ENCODE data around the gene IL4. TPM values are rescaled to one million over a fixed set of nuclear protein-coding genes. Genes with fewer than 3 reads are reported as not detected.

The IL4 gene
- total RNA-seq, 4 donors from 2014 or later, result not detected

- intact Hi-C loops (cut with DNase I), result no loop called here
- H3K4me3 ChIP-seq, result no peak overlapping the region
- 85 to 100% methylated on average over 3 of the region's 3 CpGs for WGBS, 2 donors
- H3K36me3 ChIP-seq, result peaks cover 15 to 81% (median 22%) of the 10 kb centered on the region in 3 donors
- no peak for TF ChIP-seq POLR2A (IDR thresholded peaks at IDR 0.05)
- TF ChIP-seq, protein P1, sequence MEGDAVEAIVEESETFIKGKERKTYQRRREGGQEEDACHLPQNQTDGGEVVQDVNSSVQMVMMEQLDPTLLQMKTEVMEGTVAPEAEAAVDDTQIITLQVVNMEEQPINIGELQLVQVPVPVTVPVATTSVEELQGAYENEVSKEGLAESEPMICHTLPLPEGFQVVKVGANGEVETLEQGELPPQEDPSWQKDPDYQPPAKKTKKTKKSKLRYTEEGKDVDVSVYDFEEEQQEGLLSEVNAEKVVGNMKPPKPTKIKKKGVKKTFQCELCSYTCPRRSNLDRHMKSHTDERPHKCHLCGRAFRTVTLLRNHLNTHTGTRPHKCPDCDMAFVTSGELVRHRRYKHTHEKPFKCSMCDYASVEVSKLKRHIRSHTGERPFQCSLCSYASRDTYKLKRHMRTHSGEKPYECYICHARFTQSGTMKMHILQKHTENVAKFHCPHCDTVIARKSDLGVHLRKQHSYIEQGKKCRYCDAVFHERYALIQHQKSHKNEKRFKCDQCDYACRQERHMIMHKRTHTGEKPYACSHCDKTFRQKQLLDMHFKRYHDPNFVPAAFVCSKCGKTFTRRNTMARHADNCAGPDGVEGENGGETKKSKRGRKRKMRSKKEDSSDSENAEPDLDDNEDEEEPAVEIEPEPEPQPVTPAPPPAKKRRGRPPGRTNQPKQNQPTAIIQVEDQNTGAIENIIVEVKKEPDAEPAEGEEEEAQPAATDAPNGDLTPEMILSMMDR (IDR thresholded peaks at IDR 0.05), result no peak
- H3K27ac ChIP-seq, result no peak overlapping the region
- no peaks in the 10 kb centered on the region for H3K9me3 ChIP-seq
- H3K27me3 ChIP-seq, result no peaks in the 10 kb centered on the region
- DNase-seq, result no peak
- no peaks in the 10 kb centered on the region for H3K4me1 ChIP-seq
These were observed 31.9 kb upstream of the IL4 start for GRCh38 chr5:132641841-132642240.

- Histone ChIP-seq H3K27me3 (no peaks in the 10 kb centered on the region), H3K27ac (no peak overlapping the region), H3K36me3 (peaks cover 5 to 58% (median 11%) of the 10 kb centered on the region in 3 donors), H3K9me3 (peaks cover 0 to 9% (median 0%) of the 10 kb centered on the region in 3 donors), H3K4me1 (no peaks in the 10 kb centered on the region), H3K4me3 (no peak overlapping the region)
- TF ChIP-seq POLR2A (IDR thresholded peaks at IDR 0.05), result no peak
- TF ChIP-seq, protein P1 (IDR thresholded peaks at IDR 0.05), result no peak
- intact Hi-C loops (cut with DNase I), result no loop called here
- DNase-seq, result no peak
These were observed 29.6 kb upstream of the IL4 start for GRCh38 chr5:132644177-132644576.

- DNase-seq, result no peak
- no peaks in the 10 kb centered on the region for H3K27me3 ChIP-seq
- peaks cover 0 to 9% (median 0%) of the 10 kb centered on the region in 3 donors for H3K9me3 ChIP-seq
- WGBS, 2 donors, result 73 to 88% methylated on average over 11 of the region's 11 CpGs
- H3K36me3 ChIP-seq, result peaks cover 4 to 32% (median 8%) of the 10 kb centered on the region in 3 donors
- H3K4me1 ChIP-seq, result no peaks in the 10 kb centered on the region
- TF ChIP-seq POLR2A (IDR thresholded peaks at IDR 0.05), result no peak
- TF ChIP-seq, protein P1 (IDR thresholded peaks at IDR 0.05), result no peak
- intact Hi-C loops (cut with DNase I), result no loop called here
- no peak overlapping the region for H3K27ac ChIP-seq
- H3K4me3 ChIP-seq, result no peak overlapping the region
These were observed 27.1 kb upstream of the IL4 start for GRCh38 chr5:132646583-132647266.

DNA sequence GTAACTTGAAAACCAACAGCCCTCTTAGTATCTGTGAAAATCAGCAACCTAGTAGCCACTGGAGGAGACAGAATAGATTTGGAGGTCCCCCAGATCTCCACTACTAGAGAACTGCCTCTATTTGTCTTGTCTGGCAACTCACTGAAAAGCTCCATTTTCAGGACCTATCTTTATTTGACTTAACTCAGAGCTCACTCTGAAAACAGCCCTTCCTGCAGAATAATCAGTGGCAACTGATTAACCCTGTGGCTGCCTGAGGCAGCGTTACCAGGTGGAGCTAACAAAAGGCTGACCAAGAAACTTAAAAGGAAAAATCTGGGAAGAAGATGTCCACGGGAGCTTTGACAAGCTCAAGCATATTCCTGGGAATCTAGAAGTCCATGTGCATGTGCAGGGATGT, 26.3 kb upstream of the IL4 start:
- intact Hi-C loops (cut with DNase I), result no loop called here
- peaks cover 0 to 9% (median 0%) of the 10 kb centered on the region in 3 donors for H3K9me3 ChIP-seq
- DNase-seq, result no peak
- H3K4me1 ChIP-seq, result no peaks in the 10 kb centered on the region
- no peak overlapping the region for H3K27ac ChIP-seq
- H3K36me3 ChIP-seq, result peaks cover under 1 to 25% (median 4%) of the 10 kb centered on the region in 3 donors
- H3K4me3 ChIP-seq, result no peak overlapping the region
- TF ChIP-seq POLR2A (IDR thresholded peaks at IDR 0.05), result no peak
- TF ChIP-seq, protein P1 (IDR thresholded peaks at IDR 0.05), result no peak
- peaks cover 0 to 1% (median 0%) of the 10 kb centered on the region in 4 donors for H3K27me3 ChIP-seq
- WGBS, 2 donors, result 75 to 100% methylated on average over 1 to 2 of the region's 2 CpGs

DNA sequence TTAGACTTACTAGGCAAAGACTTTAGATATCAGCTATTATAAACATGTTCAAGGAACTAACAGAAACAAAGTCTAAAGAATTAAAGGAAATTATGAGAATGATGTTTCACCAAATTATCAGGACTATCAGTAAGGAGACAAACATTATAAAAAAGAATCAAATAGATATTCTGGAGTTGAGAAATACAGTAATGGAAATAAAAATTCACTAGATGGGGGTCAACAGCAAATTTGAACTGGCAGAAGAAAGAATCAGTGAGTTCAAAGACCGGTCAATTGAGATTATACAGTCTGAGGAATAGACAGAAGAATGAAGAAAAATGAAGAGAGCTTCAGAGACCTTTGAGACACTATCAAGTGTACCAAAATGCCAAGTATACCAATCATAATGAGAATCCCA, 25.4 kb upstream of the IL4 start:
- H3K4me1 ChIP-seq, result no peaks in the 10 kb centered on the region
- TF ChIP-seq, protein P1 (IDR thresholded peaks at IDR 0.05), result no peak
- no peak for TF ChIP-seq POLR2A (IDR thresholded peaks at IDR 0.05)
- 94 to 100% methylated on average over 1 of the region's 1 CpG for WGBS, 2 donors
- H3K4me3 ChIP-seq, result no peak overlapping the region
- peaks cover 0 to 9% (median 0%) of the 10 kb centered on the region in 3 donors for H3K9me3 ChIP-seq
- no peak for DNase-seq
- H3K36me3 ChIP-seq, result peaks cover 0 to 16% (median 0%) of the 10 kb centered on the region in 3 donors
- H3K27ac ChIP-seq, result no peak overlapping the region
- intact Hi-C loops (cut with DNase I), result no loop called here
- H3K27me3 ChIP-seq, result peaks cover 0 to 10% (median 0%) of the 10 kb centered on the region in 4 donors

Data from esophagus squamous epithelium (tissue), 5 donors.